BE2C (cell line): ENCODE results near the gene ELFN2. TPM values are rescaled to one million over a fixed set of nuclear protein-coding genes. Genes with fewer than 3 reads are reported as not detected.

Experiments used
- DNase-seq: peaks from one replicate; pipeline ENCODE4 v3.0.0-alpha.2; 2020
- H3K27me3 ChIP-seq: fragments of 250-450 bp; sonication (Bioruptor Pico); 2 replicates; pipeline ENCODE4 v1.5.1; 2020; ENCODE audit warnings: mild to moderate bottlenecking
- H3K36me3 ChIP-seq: fragments of 250-450 bp; sonication (Bioruptor Pico); 2 replicates; pipeline ENCODE4 v1.5.1; 2020; ENCODE audit warnings: mild to moderate bottlenecking
- H3K4me1 ChIP-seq: fragments of 250-450 bp; sonication (Bioruptor Pico); 2 replicates; pipeline ENCODE4 v1.5.1; 2020
- H3K4me3 ChIP-seq: 2 replicates; pipeline ENCODE4 v1.5.1; 2011; ENCODE audit warnings: low read depth, low read length
- H3K9me3 ChIP-seq: fragments of 250-450 bp; sonication (Bioruptor Pico); 2 replicates; pipeline ENCODE4 v1.5.1; 2020
- polyA plus RNA-seq: library from polyadenylated mRNA; unstranded; fragments of >200 nt; gene quantifications from one replicate; pipeline ENCODE4 v1.2.1, GENCODE V29; 2012; ENCODE audit warnings: low read depth, missing spikeins; ENCODE audit not compliant: insufficient read length, insufficient read depth
- TF ChIP-seq, protein P1 (sequence below): IDR thresholded peaks from 2 replicates; pipeline ENCODE4 v1.5.1; 2012; ENCODE audit warnings: mild to moderate bottlenecking, low read depth, low read length

Gene ELFN2, protein sequence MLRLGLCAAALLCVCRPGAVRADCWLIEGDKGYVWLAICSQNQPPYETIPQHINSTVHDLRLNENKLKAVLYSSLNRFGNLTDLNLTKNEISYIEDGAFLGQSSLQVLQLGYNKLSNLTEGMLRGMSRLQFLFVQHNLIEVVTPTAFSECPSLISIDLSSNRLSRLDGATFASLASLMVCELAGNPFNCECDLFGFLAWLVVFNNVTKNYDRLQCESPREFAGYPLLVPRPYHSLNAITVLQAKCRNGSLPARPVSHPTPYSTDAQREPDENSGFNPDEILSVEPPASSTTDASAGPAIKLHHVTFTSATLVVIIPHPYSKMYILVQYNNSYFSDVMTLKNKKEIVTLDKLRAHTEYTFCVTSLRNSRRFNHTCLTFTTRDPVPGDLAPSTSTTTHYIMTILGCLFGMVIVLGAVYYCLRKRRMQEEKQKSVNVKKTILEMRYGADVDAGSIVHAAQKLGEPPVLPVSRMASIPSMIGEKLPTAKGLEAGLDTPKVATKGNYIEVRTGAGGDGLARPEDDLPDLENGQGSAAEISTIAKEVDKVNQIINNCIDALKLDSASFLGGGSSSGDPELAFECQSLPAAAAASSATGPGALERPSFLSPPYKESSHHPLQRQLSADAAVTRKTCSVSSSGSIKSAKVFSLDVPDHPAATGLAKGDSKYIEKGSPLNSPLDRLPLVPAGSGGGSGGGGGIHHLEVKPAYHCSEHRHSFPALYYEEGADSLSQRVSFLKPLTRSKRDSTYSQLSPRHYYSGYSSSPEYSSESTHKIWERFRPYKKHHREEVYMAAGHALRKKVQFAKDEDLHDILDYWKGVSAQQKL
- 0.31 TPM for polyA plus RNA-seq

DNA sequence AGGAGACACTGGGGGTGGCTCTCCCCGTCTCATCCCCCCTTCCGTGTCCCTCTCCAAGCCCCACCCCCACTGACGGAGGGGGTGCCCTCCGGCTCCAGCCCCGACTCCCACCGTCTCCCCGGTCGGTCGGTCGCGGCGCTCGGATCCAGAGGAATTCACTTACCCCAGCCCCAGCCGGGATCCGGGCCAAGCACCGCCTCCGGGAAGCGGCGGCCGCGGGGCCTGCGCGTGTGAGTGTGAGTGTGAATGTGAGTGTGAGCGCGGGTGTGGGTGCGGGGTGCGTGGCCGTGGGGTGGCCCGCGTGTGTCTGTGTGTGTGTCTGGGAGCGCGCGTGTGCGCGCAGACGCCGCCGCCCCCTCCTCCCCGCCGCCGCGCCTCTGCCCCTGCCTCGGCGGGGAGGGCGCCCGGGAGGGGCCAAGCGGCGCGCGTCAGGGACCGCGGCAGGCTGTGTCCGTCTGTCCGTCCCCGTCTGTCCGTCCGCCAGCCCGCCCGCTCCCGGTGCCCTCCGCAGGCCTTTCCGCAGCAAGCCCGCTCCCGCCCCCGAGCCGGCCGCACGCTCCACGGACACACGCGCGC, at the start of gene ELFN2:
ELFN2 (minus strand) TSS at position 345 of the 576 bp plus-strand sequence. CDS start 51,945 bp downstream, outside the sequence.
- TF ChIP-seq, protein P1, sequence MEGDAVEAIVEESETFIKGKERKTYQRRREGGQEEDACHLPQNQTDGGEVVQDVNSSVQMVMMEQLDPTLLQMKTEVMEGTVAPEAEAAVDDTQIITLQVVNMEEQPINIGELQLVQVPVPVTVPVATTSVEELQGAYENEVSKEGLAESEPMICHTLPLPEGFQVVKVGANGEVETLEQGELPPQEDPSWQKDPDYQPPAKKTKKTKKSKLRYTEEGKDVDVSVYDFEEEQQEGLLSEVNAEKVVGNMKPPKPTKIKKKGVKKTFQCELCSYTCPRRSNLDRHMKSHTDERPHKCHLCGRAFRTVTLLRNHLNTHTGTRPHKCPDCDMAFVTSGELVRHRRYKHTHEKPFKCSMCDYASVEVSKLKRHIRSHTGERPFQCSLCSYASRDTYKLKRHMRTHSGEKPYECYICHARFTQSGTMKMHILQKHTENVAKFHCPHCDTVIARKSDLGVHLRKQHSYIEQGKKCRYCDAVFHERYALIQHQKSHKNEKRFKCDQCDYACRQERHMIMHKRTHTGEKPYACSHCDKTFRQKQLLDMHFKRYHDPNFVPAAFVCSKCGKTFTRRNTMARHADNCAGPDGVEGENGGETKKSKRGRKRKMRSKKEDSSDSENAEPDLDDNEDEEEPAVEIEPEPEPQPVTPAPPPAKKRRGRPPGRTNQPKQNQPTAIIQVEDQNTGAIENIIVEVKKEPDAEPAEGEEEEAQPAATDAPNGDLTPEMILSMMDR = no peak
- no peak for DNase-seq
- Histone ChIP-seq H3K4me3 (no peak within 1 kb of the TSS), H3K4me1 (no peaks in the 10 kb centered on the region), H3K9me3 (no peaks in the 10 kb centered on the region), H3K36me3 (no peaks in the 10 kb centered on the region), H3K27me3 (peaks cover 68% of the 10 kb centered on the region)

DNA sequence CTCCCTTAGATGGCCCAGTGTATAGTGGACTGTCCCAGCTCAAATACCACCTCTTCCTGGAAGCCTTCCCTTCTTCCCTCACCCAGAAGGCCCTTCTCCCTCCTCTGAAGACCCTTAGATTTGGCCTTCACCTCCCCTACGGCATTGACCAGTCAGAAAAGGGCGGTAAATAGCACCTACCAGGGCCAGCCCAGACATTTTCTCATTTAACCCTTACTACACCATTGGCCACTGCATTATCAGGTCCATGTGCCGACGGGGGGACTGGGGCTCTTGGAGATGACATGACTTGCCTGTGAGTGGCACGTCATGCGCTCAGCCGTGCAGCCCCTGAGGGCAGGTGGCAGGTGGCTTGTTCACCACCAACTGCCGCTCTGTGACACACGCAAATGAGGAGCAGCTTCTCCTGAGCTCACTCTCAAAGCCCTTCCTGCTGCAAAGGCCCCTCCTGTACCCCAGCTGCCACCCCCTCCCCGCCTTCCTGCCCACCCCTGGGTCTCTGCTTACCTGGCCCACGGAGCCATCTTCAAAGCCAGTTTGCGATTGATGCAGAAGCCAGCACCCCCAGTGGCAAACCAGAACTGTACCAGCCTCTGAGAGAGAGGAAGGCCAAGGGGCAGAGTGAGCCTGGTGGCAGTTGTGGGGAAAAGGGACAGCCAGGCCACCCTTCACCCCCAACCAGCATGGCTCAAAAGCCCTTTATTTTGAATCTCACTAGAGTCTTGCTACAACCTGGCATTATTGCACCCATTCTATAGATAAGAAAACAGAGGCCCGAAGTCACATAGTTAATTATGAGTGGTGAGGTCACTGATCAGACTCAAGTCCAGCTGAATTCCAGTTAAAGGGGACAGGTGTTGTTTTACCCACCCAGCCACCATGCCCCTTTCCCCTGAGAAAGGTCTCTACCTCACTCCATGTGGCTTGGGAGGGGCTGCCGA, 49.4 kb upstream of the ELFN2 start:
- no peak overlapping the region for H3K4me3 ChIP-seq
- no peaks in the 10 kb centered on the region for H3K27me3 ChIP-seq
- H3K9me3 ChIP-seq = no peaks in the 10 kb centered on the region
- no peak for DNase-seq
- H3K36me3 ChIP-seq = no peaks in the 10 kb centered on the region
- TF ChIP-seq, protein P1 = no peak
- no peaks in the 10 kb centered on the region for H3K4me1 ChIP-seq

DNA sequence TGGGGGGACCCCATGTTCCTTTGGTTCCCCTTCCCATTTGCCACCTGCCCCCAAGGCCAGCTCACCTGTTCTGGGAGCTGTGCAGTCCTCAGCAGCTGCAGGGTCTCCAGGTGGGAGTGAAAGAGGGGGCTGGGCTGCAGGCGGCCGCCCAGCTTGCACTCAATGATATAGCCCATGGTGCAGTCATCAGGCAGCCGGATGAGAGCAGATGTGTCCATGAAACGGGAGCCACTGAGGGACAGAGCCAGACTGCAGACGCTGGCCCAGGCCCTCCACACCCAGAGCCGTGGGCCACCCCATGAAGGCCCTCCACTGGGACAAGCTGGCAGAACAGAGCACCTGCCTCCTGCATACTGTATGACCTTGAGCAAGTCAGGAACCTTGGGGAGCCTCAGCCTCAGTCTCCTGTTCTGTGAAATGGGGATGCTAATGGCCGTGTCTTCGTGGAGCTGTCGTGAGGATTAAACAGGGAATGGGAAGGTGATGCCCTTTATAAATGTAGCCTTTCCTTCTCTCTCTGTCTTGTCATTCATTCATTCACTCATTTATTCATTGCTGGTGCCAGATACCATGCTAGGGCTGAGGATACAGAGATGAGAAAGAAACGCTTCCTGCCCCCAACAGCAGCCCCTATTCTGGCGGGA, 47.3 kb upstream of the ELFN2 start:
- no peaks in the 10 kb centered on the region for H3K9me3 ChIP-seq
- TF ChIP-seq, protein P1 = no peak
- no peaks in the 10 kb centered on the region for H3K4me1 ChIP-seq
- H3K4me3 ChIP-seq = no peak overlapping the region
- no peaks in the 10 kb centered on the region for H3K27me3 ChIP-seq
- no peaks in the 10 kb centered on the region for H3K36me3 ChIP-seq
- no peak for DNase-seq

DNA sequence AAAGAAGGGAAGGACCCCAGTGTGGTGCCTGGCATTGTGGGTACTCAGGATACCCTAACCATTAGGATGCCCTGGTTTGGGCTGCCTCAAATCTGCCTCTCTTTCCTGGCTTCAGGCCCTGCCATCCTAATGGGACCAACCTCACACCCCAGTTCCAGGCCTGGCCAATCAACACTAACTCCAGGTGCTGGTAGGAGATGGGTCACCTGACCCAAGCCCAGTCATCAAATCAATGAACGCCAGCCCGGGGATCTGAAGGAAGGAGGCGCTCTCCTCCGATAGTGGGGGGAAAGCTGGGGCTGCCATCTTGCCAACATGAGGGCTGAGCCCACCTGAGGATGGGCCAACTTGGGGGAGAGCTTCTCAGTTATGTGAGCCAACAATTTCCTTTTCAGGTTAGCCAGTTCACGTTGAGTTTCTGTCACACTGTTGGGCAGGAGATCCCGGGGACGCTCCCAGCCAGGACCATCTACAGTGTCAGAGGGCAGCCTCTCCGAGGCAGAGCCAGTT, 46.2 kb upstream of the ELFN2 start:
- Histone ChIP-seq H3K9me3 (no peaks in the 10 kb centered on the region), H3K27me3 (no peaks in the 10 kb centered on the region), H3K36me3 (no peaks in the 10 kb centered on the region), H3K4me1 (no peaks in the 10 kb centered on the region), H3K4me3 (no peak overlapping the region)
- no peak for DNase-seq
- TF ChIP-seq, protein P1 = no peak

DNA sequence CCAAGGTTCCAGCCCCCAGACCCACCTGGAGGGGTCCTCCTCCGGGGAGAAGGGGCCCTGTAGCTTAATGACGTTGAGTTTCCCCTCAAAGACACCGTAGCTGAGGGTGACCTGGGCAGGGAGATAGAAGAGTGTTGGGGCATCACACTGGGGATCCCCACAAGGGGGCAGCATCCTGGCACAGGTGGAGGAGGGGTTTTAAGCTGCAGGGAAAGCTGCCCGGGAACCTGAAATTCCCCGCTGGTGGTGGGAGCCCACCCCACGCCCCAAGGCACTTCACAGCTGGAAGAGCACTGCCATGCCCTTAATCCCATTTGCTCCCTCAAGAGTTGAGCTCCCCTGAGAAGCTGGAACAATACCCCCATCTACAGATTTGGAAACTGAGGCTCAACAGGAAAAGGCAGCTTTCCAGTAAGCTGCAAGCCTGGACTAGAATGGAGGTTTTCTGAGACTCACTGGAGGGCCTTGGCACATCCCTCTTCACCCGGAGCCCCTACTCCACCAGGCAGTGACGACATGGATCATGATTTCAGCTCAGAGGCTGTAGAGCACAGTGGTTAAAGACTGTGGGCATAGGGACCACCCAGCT, 45.2 kb upstream of the ELFN2 start:
- peak; percentile 60 for DNase-seq
- Histone ChIP-seq H3K9me3 (no peaks in the 10 kb centered on the region), H3K4me1 (no peaks in the 10 kb centered on the region), H3K4me3 (no peak overlapping the region), H3K36me3 (no peaks in the 10 kb centered on the region), H3K27me3 (no peaks in the 10 kb centered on the region)
- TF ChIP-seq, protein P1 = peak; percentile 78
